Aorta (tissue), 5 donors: Measurements from ENCODE around the gene TK2. TPM values are rescaled to one million over a fixed set of nuclear protein-coding genes. Genes with fewer than 3 reads are reported as not detected.

Experiments used
- ATAC-seq: fragments of 200-7000 bp; cut with Tn5 transposase; one replicate; pipeline ENCODE4 v1.9.1; 2022; ENCODE audit warnings: moderate library complexity; ENCODE audit not compliant: low FRiP score
- DNase-seq, 2 donors: peaks; one replicate each; pipeline ENCODE4 v3.0.0-alpha.2; 2020
- H3K27ac ChIP-seq, 2 donors: one replicate each; pipeline ENCODE4 v1.5.1; 2013; ENCODE audit warnings: low read length in 2 of 2, mild to moderate bottlenecking in 2 of 2, moderate library complexity in 2 of 2, control low read depth in 1 of 2, inconsistent platforms in 1 of 2, low read depth in 1 of 2
- H3K27me3 ChIP-seq, 2 donors: one replicate each; pipeline ENCODE4 v1.6.1; 2013; ENCODE audit warnings: control low read depth in 1 of 2, low read length in 1 of 2, mild to moderate bottlenecking in 1 of 2, moderate library complexity in 1 of 2; ENCODE audit not compliant: insufficient read depth in 2 of 2, control insufficient read depth in 1 of 2
- H3K36me3 ChIP-seq, 2 donors: one replicate each; pipeline ENCODE4 v1.6.1; 2013; ENCODE audit warnings: control low read depth in 1 of 2, low read length in 1 of 2, mild to moderate bottlenecking in 1 of 2; ENCODE audit not compliant: insufficient read depth in 2 of 2, control insufficient read depth in 1 of 2
- H3K4me1 ChIP-seq, 2 donors: one replicate each; pipeline ENCODE4 v1.6.1; 2013; ENCODE audit warnings: low read length in 2 of 2, control low read depth in 1 of 2, mild to moderate bottlenecking in 1 of 2, moderate library complexity in 1 of 2; ENCODE audit not compliant: insufficient read depth in 2 of 2, control insufficient read depth in 1 of 2
- H3K4me3 ChIP-seq, 2 donors: one replicate each; pipeline ENCODE4 v1.5.1; 2013; ENCODE audit warnings: low read length in 2 of 2, control low read depth in 1 of 2, mild to moderate bottlenecking in 1 of 2
- H3K9me3 ChIP-seq: one replicate; pipeline ENCODE4 v1.6.1; 2013; ENCODE audit warnings: mild to moderate bottlenecking, low read length; ENCODE audit not compliant: control insufficient read depth
- WGBS, 2 donors: extraction: QIAGEN DNeasy Blood & Tissue Kit; methylation state at CpG; one replicate each; pipeline ENCODE4 v1.1.7; 2013; 5-methylcytosine and 5-hydroxymethylcytosine counted together
- intact Hi-C, 2 donors: fragments of 100-400 bp; cut with DNase I; formaldehyde crosslinking; loops; one replicate each; pipeline versions ENCODE4 v1.14.2 to v1.15.0; 2022
- polyA plus RNA-seq, 2 donors: library from polyadenylated mRNA; stranded (reverse); fragments of 200-250 nt; gene quantifications; one replicate each; pipeline ENCODE4 v1.2.3, GENCODE V29; 2013
- total RNA-seq, 2 donors: library from RNA; stranded (reverse); fragmentation: NEBNext Ultra II Directional; extraction: Animal tissue kit (Norgen Biotek cat#: 25700); gene quantifications; one replicate each; pipeline ENCODE4 v1.2.1, GENCODE V29; 2021
- donor health status: healthy with polysubstance abuse.
- donor health status: Bipolar disorder and iron deficiency.
- donor health status: DM: no; HTN: no; CAD: no.
- donor health status: DM: no; HTN: no; CAD: no.
- donor health status: DM: yes; HTN: yes; CAD: no.

Gene TK2
- total and polyA plus RNA-seq, 4 donors: 18.9 to 43.4 (median 28.9) TPM

DNA sequence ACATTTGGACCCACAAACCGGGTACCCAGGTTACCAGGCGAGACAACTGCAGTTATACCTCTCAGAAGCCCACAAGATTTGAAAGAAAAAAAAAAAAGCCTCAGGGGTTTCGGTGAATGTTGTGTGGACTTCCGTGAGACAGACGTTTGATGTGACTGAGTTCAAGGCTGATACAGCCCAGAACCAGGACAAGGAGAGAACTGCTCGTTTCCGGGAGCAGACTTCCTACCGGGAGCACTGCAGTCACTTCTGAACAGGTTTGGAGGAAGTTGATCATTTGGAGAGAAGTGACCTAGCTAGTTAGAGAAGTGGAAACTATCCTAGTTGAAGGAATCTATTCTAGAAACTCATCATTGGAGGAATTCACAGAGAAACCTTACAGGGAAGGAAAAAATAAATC lies 3.3 kb upstream of the TK2 start:
- ATAC-seq: no peak

DNA sequence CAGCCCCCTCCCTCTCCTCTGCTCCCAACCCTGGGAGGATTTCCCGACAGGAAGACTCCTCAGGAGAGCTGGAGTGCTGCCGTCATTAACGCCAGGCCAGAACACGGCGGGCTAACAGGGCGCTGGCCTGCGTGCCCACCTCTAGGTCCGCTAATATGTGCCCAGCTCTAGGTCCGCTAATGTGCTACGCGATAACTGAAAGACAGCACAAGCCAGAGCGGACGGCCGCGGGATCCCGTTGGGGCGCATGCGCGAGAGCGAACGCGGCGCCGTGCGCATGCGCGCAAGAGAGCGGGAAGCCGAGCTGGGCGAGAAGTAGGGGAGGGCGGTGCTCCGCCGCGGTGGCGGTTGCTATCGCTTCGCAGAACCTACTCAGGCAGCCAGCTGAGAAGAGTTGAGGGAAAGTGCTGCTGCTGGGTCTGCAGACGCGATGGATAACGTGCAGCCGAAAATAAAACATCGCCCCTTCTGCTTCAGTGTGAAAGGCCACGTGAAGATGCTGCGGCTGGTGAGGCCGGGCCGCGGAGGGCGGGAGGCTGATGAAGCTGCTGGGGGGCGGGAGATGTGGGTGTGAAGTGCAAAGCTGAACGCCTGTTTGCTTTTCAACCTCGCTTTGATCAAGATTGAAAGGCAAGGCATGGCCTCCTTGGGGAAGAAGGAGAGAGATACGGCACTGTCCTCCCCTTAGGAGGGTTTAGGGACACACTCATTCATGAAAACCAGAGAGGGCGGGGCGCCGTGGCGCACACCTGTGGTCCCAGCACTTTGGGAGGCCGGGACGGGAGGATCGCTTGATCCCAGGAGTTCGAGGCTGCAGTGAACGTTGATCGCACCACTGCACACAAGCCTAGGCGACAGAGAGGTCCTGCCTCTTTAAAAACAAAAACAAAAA lies 2.6 kb upstream of the TK2 start, which contains the start of gene CKLF:
Gene CKLF (plus strand): TSS at position 291 of the 892 bp plus-strand sequence. CDS start 140 bp downstream, at position 431.
- Histone ChIP-seq H3K27ac (peak within 1 kb of the TSS in 1 of 2 donors; percentile 92), H3K4me1 (peaks cover 3 to 5% of the 10 kb centered on the region in 2 donors), H3K9me3 (no peaks in the 10 kb centered on the region), H3K27me3 (no peaks in the 10 kb centered on the region), H3K36me3 (no peaks in the 10 kb centered on the region), H3K4me3 (peak within 1 kb of the TSS; percentile 62 to 64)
- peak; percentile 93 to 97 for DNase-seq
- intact Hi-C loops: loop anchor here in 1 of 2 donors (1.0 to 5.0 kb wide), 3 partner anchors 35 to 70 kb away; partner anchors contain the start of gene CMTM3
- WGBS, 2 donors: 7 to 8% methylated on average over 63 of the region's 63 CpGs
- peak; percentile 93 for ATAC-seq

More for the DNA sequence above, 3.3 kb upstream of the TK2 start:
- 30 to 39% methylated on average over 8 of the region's 8 CpGs for WGBS, 2 donors
- Histone ChIP-seq H3K27ac (no peak overlapping the region), H3K4me3 (peak overlapping the region in 1 of 2 donors; percentile 64), H3K36me3 (no peaks in the 10 kb centered on the region), H3K9me3 (no peaks in the 10 kb centered on the region), H3K4me1 (peaks cover 3 to 5% of the 10 kb centered on the region in 2 donors), H3K27me3 (no peaks in the 10 kb centered on the region)
- intact Hi-C loops: loop anchor here in 1 of 2 donors (5.0 kb wide), 2 partner anchors 36 to 71 kb away; no protein-coding TSS in a partner anchor
- no peak for DNase-seq

DNA sequence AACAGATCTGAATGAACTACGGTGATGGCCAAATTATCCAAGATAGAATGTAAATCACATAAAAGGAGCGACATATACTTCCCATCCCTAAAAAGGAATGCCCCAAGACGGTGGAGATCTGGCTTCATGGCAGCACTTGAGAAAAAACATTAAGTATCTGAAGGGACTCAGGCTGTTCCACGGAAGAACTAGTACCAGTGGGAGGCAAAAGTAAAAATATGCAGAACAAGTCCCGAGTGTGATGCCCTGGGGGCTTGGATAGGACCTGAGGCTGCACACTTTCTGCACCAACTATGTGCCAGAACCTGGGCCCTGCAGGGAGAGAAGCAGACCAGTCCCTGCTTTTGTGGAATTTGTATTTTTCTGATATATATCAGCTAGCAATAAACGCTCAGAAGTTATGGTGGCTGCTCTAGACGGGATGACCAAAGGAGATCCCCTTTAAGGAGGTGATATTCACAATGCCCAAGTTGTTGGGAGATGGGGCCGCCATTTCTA lies 1.9 kb upstream of the TK2 start:
- Histone ChIP-seq H3K36me3 (no peaks in the 10 kb centered on the region), H3K4me1 (peaks cover 3 to 5% of the 10 kb centered on the region in 2 donors), H3K27me3 (no peaks in the 10 kb centered on the region), H3K9me3 (no peaks in the 10 kb centered on the region), H3K27ac (peak overlapping the region in 1 of 2 donors; percentile 92), H3K4me3 (peak overlapping the region; percentile 49 to 56)
- WGBS, 2 donors: 34 to 38% methylated on average over 8 of the region's 8 CpGs
- intact Hi-C loops: loop anchor here in 1 of 2 donors (1.0 to 5.0 kb wide), 3 partner anchors 35 to 70 kb away; partner anchors contain the start of gene CMTM3
- ATAC-seq: no peak
- DNase-seq: no peak

GRCh38 chr16:66551348-66551759 lies 1.4 kb upstream of the TK2 start:
- Histone ChIP-seq H3K4me1 (peaks cover 3 to 5% of the 10 kb centered on the region in 2 donors), H3K27ac (no peak overlapping the region), H3K9me3 (no peaks in the 10 kb centered on the region), H3K4me3 (no peak overlapping the region), H3K36me3 (no peaks in the 10 kb centered on the region), H3K27me3 (no peaks in the 10 kb centered on the region)
- no peak for ATAC-seq
- intact Hi-C loops: loop anchor here in 1 of 2 donors (5.0 kb wide), 2 partner anchors 34 to 69 kb away; no protein-coding TSS in a partner anchor
- WGBS, 2 donors: 67 to 70% methylated on average over 6 of the region's 6 CpGs
- DNase-seq: no peak

DNA sequence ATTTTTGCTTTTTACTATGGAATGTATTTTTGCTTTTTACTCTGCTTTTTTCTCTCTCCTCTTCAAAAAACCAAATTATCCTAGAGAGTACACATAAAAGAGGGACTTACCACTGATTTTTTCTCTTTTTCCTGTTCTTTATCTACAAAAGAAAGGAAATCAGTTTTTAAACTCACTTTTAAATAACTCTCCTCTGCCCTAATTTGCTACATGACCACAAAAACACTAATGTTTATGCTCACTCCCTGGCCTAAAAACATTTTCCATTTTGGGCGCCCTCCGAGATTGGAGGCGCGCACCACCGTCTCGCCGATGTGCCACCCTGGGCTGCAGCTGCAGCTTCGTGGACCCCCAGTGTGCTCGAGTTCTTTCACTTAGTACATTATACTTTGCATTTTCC lies 1.1 kb downstream of the TK2 start:
- ATAC-seq: no peak
- 17 to 18% methylated on average over 9 of the region's 9 CpGs for WGBS, 2 donors
- Histone ChIP-seq H3K4me3 (peak overlapping the region; percentile 67 to 90), H3K27me3 (no peaks in the 10 kb centered on the region), H3K36me3 (no peaks in the 10 kb centered on the region), H3K4me1 (peaks cover 0 to 3% of the 10 kb centered on the region in 2 donors), H3K27ac (peak overlapping the region; percentile 53 to 95), H3K9me3 (no peaks in the 10 kb centered on the region)
- intact Hi-C loops: no loop called here
- no peak for DNase-seq

GRCh38 chr16:66548068-66548467 lies 1.9 kb downstream of the TK2 start:
- H3K9me3 ChIP-seq: no peaks in the 10 kb centered on the region

GRCh38 chr16:66547101-66547989 lies 2.6 kb downstream of the TK2 start:
- DNase-seq (no peak), ATAC-seq (no peak)
- Histone ChIP-seq H3K4me3 (no peak overlapping the region), H3K27ac (no peak overlapping the region), H3K36me3 (no peaks in the 10 kb centered on the region), H3K9me3 (no peaks in the 10 kb centered on the region), H3K27me3 (no peaks in the 10 kb centered on the region), H3K4me1 (peaks cover 0 to 3% of the 10 kb centered on the region in 2 donors)
- WGBS, 2 donors: 82 to 92% methylated on average over 5 of the region's 5 CpGs
- intact Hi-C loops: no loop called here

More at GRCh38 chr16:66548068-66548467, 1.9 kb downstream of the TK2 start:
- no peak overlapping the region for H3K4me3 ChIP-seq
- 67 to 70% methylated on average over 4 of the region's 4 CpGs for WGBS, 2 donors
- no peaks in the 10 kb centered on the region for H3K36me3 ChIP-seq
- DNase-seq: no peak
- intact Hi-C loops: no loop called here
- no peak for ATAC-seq
- peaks cover 0 to 3% of the 10 kb centered on the region in 2 donors for H3K4me1 ChIP-seq
- H3K27me3 ChIP-seq: no peaks in the 10 kb centered on the region
- H3K27ac ChIP-seq: no peak overlapping the region
